GM18867 (cell line): ENCODE measurements around the gene PIGT.
"Not testable (repeated sequence)": the region's sequence is repeated elsewhere in the genome, so short reads cannot be mapped to it uniquely, and the experiment has no call there.

Experiments used
- ATAC-seq: cut with Tn5 transposase; IDR thresholded peaks from one replicate; pipeline ENCODE4 v1.9.1; 2021; ENCODE audit warnings: mild to moderate bottlenecking, moderate library complexity; ENCODE audit not compliant: unreplicated experiment

The PIGT gene

GRCh38 chr20:45459606-45460005 lies 43.7 kb downstream of the PIGT start:
- ATAC-seq = no peak

GRCh38 chr20:45461225-45461624 lies 45.3 kb downstream of the PIGT start:
- no peak for ATAC-seq

- no peak for ATAC-seq
These were observed 47.0 kb downstream of the PIGT start for GRCh38 chr20:45462711-45463509.

- ATAC-seq = no peak
These were observed 47.8 kb downstream of the PIGT start for GRCh38 chr20:45463709-45464108.

GRCh38 chr20:45465491-45466266 lies 49.7 kb downstream of the PIGT start:
- no peak for ATAC-seq

GRCh38 chr20:45467172-45467571 lies 51.2 kb downstream of the PIGT start:
- ATAC-seq = no peak

GRCh38 chr20:45467861-45468260 lies 51.9 kb downstream of the PIGT start:
- ATAC-seq = no peak

- no peak for ATAC-seq
These were observed 53.7 kb downstream of the PIGT start, which contains the start of gene WFDC2 for GRCh38 chr20:45469336-45470261. WFDC2 (plus strand) TSS chr20:45469753; CDS start chr20:45469782, 29 bp downstream.

GRCh38 chr20:45470262-45470931 lies 54.5 kb downstream of the PIGT start:
- no peak for ATAC-seq

- no peak for ATAC-seq
These were observed 55.0 kb downstream of the PIGT start for GRCh38 chr20:45470937-45471336.

GRCh38 chr20:45472286-45472685 lies 56.3 kb downstream of the PIGT start:
- ATAC-seq = not testable (repeated sequence)
